Natural killer cell treated with Interleukin-12 subunit alpha and Interleukin-12 subunit beta and Interleukin-15 and Interleukin-18, amount 100 ng/mL, for 72 hours (primary cell): Measurements from ENCODE around the gene RASL11B. TPM values are rescaled to one million over a fixed set of nuclear protein-coding genes. Genes with fewer than 3 reads are reported as not detected.

ENCODE experiments used
- ATAC-seq, 2 donors: fragments of 150-1000 bp; cut with Tn5 transposase in 1 of 2; sonication (Bioruptor Pico), chemical (Tn5 transposase) in 1 of 2; 2 replicates each; pipeline ENCODE4 v1.10.0; 2021
- DNase-seq: peaks from one replicate; pipeline ENCODE4 v3.0.0; 2022; ENCODE audit warnings: low spot score
- H3K27ac Mint-ChIP-seq, 2 donors: 1 replicate in 1 of 2; 2 replicates in 1 of 2; pipeline ENCODE4 v1.8.0; 2022; ENCODE audit warnings: mixed read lengths in 2 of 2, mild to moderate bottlenecking in 1 of 2, moderate library complexity in 1 of 2
- H3K27me3 Mint-ChIP-seq, 2 donors: 1 replicate in 1 of 2; 2 replicates in 1 of 2; pipeline ENCODE4 v1.8.0; 2022; ENCODE audit warnings: mixed read lengths in 2 of 2
- H3K36me3 Mint-ChIP-seq: one replicate; pipeline ENCODE4 v1.8.0; 2022; ENCODE audit warnings: mixed read lengths
- H3K4me1 Mint-ChIP-seq, 2 donors: 1 replicate in 1 of 2; 2 replicates in 1 of 2; pipeline ENCODE4 v1.8.0; 2022; ENCODE audit warnings: low read depth in 2 of 2, mixed read lengths in 2 of 2, mild to moderate bottlenecking in 1 of 2
- H3K4me3 Mint-ChIP-seq: one replicate; pipeline ENCODE4 v1.8.0; 2022; ENCODE audit warnings: mixed read lengths
- H3K9me3 Mint-ChIP-seq: 2 replicates; pipeline ENCODE4 v1.8.0; 2022; ENCODE audit warnings: mixed read lengths
- total RNA-seq, 2 donors: library from RNA; stranded (reverse); gene quantifications; one replicate each; pipeline ENCODE4 v1.2.3, GENCODE V29; 2022

The RASL11B gene
- total RNA-seq, 2 donors from 2014 or later: not detected

DNA sequence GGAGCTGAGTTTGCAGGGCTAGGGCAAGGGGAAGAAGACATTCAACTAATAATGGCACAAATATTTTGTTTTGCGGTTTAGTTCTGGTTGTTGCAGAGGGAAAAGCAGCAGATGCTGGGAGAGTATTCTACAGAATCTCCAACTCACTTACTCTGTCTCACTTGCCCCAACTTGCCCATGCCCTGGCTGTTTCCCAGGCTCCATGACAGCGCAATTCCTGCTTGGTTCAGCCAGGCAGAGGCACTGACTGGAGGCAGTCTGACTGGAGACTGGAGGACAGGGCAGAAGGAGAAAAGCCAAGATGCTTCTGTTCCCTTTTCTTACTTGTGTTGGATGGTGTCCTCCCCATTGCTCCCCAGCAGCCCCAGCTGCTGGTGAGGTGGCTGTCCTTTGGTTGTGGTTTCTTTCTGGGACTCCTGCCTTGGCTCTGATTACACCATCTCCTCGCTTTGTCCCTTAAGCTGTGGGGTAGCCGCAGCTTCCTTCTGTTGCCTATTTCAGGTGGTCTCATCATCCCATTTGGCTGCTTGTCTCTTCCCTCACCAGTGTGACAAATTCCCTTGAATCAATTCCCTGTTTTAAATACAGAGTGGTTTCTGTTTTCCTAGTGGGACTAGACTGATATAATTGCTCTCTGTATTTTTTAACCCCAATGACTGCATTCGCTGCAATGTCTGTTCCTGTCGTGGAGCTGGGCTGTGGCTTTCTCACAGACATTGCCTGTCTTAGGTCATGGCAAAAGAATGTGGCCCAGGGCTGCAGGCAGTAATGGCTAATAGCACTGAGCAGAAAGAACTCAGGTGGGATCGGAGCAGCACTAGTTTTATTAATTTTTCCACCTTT lies 24.2 kb upstream of the RASL11B start:
- DNase-seq (no peak), ATAC-seq (no peak)
- Mint-ChIP-seq H3K27me3 (peaks cover 5 to 29% of the 10 kb centered on the region in 2 donors), H3K27ac (no peak overlapping the region), H3K9me3 (no peaks in the 10 kb centered on the region), H3K4me3 (no peak overlapping the region), H3K4me1 (no peaks in the 10 kb centered on the region), H3K36me3 (no peaks in the 10 kb centered on the region)

DNA sequence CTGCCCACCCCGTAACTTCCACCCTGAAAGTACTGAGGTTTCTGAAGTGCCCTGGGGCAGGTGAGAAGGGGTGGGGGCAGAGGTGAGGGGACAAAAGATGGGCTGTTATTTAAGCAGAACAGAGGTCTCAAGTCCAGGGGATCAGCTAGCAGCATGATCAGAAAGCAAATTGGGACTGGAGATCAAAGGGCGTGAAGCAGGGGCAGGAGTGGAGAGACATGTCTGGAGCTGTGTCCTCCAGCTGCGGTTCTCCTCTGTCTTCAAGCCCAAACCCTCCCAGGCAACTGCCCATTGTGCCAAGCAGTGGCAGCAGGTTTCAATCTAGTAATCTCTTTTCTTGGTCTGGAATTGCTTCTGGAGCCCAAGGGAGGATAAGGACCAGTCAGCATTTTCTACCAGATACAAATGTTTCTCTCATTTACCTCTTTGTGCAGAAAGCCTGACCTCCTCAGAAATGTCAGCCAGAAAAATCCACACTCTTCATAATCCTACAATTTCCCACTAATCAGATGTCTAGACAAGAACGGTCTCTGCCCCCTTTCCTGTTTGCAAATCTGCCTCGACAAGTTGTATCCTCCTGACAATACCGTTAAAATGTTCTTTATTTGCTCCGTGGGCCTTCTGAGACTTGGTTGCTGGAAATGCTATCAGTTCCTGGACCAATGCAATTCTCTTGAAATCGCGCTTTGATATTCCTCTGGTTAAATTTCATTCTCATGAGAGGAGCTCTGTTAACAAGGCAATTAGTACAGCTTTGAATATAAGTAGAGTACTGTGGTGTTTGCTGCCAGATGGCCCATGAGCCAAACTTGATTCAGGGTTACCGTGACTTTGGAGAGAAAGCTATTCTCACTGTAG lies 23.2 kb upstream of the RASL11B start:
- no peaks in the 10 kb centered on the region for H3K9me3 Mint-ChIP-seq
- ATAC-seq (no peak), DNase-seq (no peak)
- no peaks in the 10 kb centered on the region for H3K36me3 Mint-ChIP-seq
- H3K27ac Mint-ChIP-seq: no peak overlapping the region
- H3K4me1 Mint-ChIP-seq: peaks cover 0 to 3% of the 10 kb centered on the region in 2 donors
- H3K27me3 Mint-ChIP-seq: peaks cover 7 to 29% of the 10 kb centered on the region in 2 donors
- H3K4me3 Mint-ChIP-seq: no peak overlapping the region

DNA sequence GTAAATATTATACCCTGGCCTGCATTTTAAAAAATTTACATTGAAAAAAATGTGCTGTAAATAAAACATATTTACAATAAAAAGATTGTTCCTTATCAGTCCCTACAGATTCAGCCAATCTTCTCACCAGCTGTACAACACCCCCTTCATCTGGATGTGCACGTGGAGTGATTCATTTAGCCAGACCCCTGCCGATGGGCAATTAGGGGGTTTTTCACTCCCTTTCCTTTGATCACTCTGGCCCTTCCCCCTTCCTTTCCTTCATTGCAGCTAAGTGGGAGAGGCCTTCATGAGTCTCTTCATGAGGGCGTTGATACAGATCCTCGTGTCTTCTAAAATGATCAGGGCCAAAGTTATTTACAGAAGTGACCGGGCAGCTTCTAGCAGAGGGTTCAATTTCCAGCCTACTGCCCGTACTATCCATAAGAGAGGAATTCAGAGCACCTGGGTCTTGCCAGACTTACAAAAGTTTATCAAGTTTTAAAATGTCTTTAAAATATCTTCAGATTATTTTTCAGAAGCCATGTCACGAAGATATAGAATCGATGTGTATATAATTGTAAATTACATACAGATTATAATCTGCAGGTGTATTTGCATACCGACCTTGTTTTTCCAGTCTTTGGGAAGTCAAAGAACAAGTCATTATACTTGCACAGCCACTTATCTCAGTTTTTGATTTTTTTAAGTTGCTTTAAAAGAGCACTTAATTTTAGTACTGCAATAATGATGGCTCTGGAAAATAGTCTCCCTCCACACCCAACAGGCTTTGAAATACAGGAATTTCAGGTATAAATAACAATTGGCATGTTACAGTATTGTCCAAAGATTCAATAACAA lies 21.4 kb upstream of the RASL11B start:
- Mint-ChIP-seq H3K4me3 (no peak overlapping the region), H3K4me1 (peaks cover 0 to 4% of the 10 kb centered on the region in 2 donors), H3K27me3 (peaks cover 8 to 28% of the 10 kb centered on the region in 2 donors), H3K9me3 (no peaks in the 10 kb centered on the region), H3K36me3 (no peaks in the 10 kb centered on the region), H3K27ac (no peak overlapping the region)
- DNase-seq (no peak), ATAC-seq (no peak)

DNA sequence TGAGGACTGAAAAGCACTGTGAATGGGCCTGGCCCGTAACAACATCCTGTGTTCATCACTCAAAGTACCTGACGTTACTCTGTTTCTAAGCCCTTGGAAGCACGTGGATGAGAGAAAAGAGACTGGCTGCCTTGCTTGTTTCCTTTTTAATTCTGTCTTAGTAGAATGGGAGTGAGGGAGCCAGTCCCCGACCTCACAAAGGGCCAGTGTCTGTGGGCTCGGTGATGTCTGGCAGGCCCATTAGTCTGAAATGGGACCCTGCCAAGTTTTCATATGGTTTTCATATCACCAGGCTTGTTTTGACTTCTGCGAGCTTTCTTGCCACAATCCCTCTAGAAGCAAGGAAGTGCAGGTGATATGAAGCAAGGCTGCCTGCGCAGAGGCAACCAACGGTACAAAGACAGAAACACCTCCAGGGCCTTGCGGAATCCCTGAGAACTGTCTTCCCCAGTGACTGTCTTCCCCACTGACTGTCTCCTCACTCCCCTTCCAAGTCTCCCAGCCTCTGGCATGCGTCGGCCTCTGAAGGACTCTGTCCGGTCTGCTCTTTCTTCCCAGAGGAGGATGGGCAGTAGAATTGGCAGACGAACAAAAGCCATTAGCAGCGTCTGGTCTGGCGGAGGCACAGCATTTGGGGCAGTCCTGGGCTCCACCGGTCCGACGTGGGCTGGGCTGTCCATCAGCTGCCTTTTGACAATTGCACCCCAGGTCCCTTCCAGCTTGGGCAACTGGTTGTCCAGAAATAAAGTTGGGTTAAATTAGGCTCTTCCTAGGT lies 20.2 kb upstream of the RASL11B start:
- no peak overlapping the region for H3K4me3 Mint-ChIP-seq
- peaks cover 8 to 26% of the 10 kb centered on the region in 2 donors for H3K27me3 Mint-ChIP-seq
- DNase-seq: no peak
- ATAC-seq: no peak
- H3K4me1 Mint-ChIP-seq: peaks cover 0 to 4% of the 10 kb centered on the region in 2 donors
- no peak overlapping the region for H3K27ac Mint-ChIP-seq
- no peaks in the 10 kb centered on the region for H3K9me3 Mint-ChIP-seq
- no peaks in the 10 kb centered on the region for H3K36me3 Mint-ChIP-seq

DNA sequence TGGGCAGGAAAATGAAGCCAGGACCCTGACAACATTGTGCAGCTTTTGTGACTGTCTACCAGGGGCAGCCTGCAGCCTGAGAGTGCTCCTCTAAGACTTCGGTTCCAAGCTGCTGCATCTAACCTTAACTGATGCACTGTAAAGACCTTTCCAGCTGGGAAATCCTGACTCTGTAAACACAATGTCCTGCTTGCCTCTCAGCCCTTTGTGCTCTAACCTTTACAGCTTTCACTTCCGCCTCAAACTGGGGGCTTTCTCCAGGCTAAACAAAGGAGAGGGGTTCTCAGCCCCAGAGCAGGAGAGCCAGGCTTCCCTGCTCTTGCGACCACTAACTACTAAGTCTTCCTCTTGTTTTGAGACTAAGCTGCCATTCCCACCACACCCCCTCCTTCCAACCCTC lies 19.3 kb upstream of the RASL11B start:
- DNase-seq: no peak
- Mint-ChIP-seq H3K4me3 (no peak overlapping the region), H3K9me3 (no peaks in the 10 kb centered on the region), H3K27ac (no peak overlapping the region), H3K36me3 (no peaks in the 10 kb centered on the region), H3K27me3 (peaks cover 6 to 21% of the 10 kb centered on the region in 2 donors), H3K4me1 (peaks cover 0 to 4% of the 10 kb centered on the region in 2 donors)
- ATAC-seq: no peak

DNA sequence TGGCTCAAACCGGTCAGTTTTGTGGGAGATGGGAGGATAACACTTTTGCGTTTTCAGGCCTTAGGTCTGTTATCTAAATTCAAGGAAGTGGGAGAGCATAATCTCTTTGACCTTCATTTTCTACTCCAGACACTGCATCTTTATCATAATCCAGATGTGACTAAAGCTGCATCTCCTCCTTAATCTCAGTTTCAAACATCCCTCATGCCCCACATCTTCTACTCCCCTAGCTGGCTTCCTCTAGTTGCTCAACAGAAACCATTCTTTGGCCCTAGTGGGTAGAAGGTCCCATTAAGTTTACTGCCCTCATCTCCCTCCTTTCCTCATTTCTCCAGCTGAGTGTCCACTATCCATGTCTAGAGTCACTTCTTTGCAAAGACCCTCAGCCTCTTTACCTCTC lies 18.8 kb upstream of the RASL11B start:
- H3K36me3 Mint-ChIP-seq: no peaks in the 10 kb centered on the region
- H3K27me3 Mint-ChIP-seq: peaks cover 6 to 16% of the 10 kb centered on the region in 2 donors
- H3K4me1 Mint-ChIP-seq: peaks cover 0 to 4% of the 10 kb centered on the region in 2 donors
- DNase-seq (no peak), ATAC-seq (no peak)
- H3K27ac Mint-ChIP-seq: no peak overlapping the region
- H3K9me3 Mint-ChIP-seq: no peaks in the 10 kb centered on the region
- H3K4me3 Mint-ChIP-seq: no peak overlapping the region

- no peak for ATAC-seq
Measured at GRCh38 chr4:52843958-52844357, 18.2 kb upstream of the RASL11B start.

GRCh38 chr4:52844596-52844995 lies 17.5 kb upstream of the RASL11B start:
- no peaks in the 10 kb centered on the region for H3K36me3 Mint-ChIP-seq
- no peak overlapping the region for H3K27ac Mint-ChIP-seq
- ATAC-seq: no peak
- no peak for DNase-seq
- H3K4me1 Mint-ChIP-seq: peaks cover 0 to 4% of the 10 kb centered on the region in 2 donors
- H3K9me3 Mint-ChIP-seq: no peaks in the 10 kb centered on the region
- H3K4me3 Mint-ChIP-seq: no peak overlapping the region
- H3K27me3 Mint-ChIP-seq: peaks cover 6 to 8% of the 10 kb centered on the region in 2 donors

More at GRCh38 chr4:52843958-52844357, 18.2 kb upstream of the RASL11B start:
- Mint-ChIP-seq H3K9me3 (no peaks in the 10 kb centered on the region), H3K27me3 (peaks cover 6 to 14% of the 10 kb centered on the region in 2 donors), H3K36me3 (no peaks in the 10 kb centered on the region), H3K4me3 (no peak overlapping the region), H3K27ac (no peak overlapping the region), H3K4me1 (peaks cover 0 to 4% of the 10 kb centered on the region in 2 donors)
- DNase-seq: no peak

DNA sequence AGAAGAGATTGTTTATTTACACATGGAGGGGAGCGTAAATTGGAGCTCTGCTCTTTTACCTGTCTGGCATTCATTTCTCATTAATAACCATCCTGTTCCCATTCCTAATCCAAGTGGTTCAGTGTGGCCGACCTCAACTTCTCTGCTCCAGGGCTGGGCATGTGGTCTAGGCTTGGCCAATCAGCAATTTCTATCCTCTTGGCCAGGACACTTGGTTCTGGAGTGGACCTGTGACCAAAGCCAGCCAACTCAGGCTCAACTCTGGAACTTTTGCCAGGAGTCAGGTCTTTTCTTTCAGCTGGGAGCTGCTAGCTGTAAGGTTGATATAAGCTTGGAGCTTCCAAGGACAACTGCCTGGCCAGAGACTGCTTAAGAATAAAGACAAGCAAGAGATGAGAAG lies 15.6 kb upstream of the RASL11B start:
- Mint-ChIP-seq H3K27ac (no peak overlapping the region), H3K9me3 (no peaks in the 10 kb centered on the region), H3K27me3 (peaks cover 6 to 8% of the 10 kb centered on the region in 2 donors), H3K4me3 (no peak overlapping the region), H3K4me1 (peaks cover 0 to 4% of the 10 kb centered on the region in 2 donors), H3K36me3 (no peaks in the 10 kb centered on the region)
- DNase-seq: no peak
- no peak for ATAC-seq

- ATAC-seq: no peak
- Mint-ChIP-seq H3K4me3 (no peak overlapping the region), H3K27me3 (peaks cover 8 to 13% of the 10 kb centered on the region in 2 donors), H3K4me1 (peaks cover 0 to 4% of the 10 kb centered on the region in 2 donors), H3K27ac (no peak overlapping the region), H3K9me3 (no peaks in the 10 kb centered on the region), H3K36me3 (no peaks in the 10 kb centered on the region)
- DNase-seq: no peak
Measured at GRCh38 chr4:52848254-52848653, 13.9 kb upstream of the RASL11B start.

DNA sequence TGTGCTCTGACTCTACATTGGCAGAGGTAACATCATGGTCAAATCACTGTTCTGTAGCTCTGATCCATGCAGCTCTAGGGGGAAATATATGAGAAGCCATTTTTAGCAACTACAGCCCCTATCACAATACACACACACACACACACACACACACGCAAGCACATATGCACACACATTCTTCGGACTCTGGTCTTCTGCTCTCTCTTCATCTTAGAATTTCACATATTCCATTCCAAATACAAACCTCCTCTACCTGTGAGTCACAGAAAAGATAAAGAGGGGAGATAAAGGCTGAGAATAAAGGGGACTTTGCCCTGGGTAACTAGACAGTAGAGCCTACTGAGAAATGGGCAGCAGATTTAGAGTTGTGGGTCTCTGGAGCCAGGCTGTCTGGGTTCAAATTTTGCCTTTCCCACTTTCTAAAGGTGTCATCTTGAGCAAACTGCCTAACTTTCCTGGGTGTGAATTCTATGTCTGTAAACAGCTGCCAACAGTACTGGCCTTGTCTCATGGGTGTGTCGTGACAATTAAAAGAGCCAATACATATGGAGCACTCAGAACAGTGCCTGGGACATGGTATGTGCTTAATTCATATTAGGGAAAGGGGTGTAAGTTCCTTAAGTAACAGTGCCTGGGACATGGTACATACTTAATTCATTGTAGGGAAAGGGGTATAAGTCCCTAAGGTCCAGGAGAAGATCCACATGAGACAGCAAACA lies 11.6 kb upstream of the RASL11B start:
- no peak overlapping the region for H3K4me3 Mint-ChIP-seq
- no peaks in the 10 kb centered on the region for H3K9me3 Mint-ChIP-seq
- H3K27me3 Mint-ChIP-seq: peaks cover 0 to 11% of the 10 kb centered on the region in 2 donors
- no peak overlapping the region for H3K27ac Mint-ChIP-seq
- H3K4me1 Mint-ChIP-seq: no peaks in the 10 kb centered on the region
- no peak for ATAC-seq
- no peaks in the 10 kb centered on the region for H3K36me3 Mint-ChIP-seq
- no peak for DNase-seq

- H3K27me3 Mint-ChIP-seq: peaks cover 6 to 14% of the 10 kb centered on the region in 2 donors
- ATAC-seq: no peak
- H3K9me3 Mint-ChIP-seq: no peaks in the 10 kb centered on the region
- no peaks in the 10 kb centered on the region for H3K4me1 Mint-ChIP-seq
- DNase-seq: no peak
- H3K27ac Mint-ChIP-seq: no peak overlapping the region
- H3K36me3 Mint-ChIP-seq: no peaks in the 10 kb centered on the region
- H3K4me3 Mint-ChIP-seq: no peak overlapping the region
Measured at GRCh38 chr4:52852041-52852440, 10.1 kb upstream of the RASL11B start.
